Panc1 (cell line): ENCODE results near the gene FNDC10. TPM values are rescaled to one million over a fixed set of nuclear protein-coding genes. Genes with fewer than 3 reads are reported as not detected.

Experiments
- ATAC-seq: fragments of 200-7000 bp; cut with Tn5 transposase; 2 replicates; pipeline ENCODE4 v1.9.1; 2020; ENCODE audit warnings: mild to moderate bottlenecking, moderate library complexity
- BruUV-seq: library from RNA; stranded (reverse); fragments of 400-500 nt; replicated peaks from 2 replicates; lab custom pipeline; 2021; lab: Mats Ljungman, UMichigan
- CTCF ChIA-PET: fragments of 300-600 bp; sonication (Branson Sonifier 250); formaldehyde crosslinking; loops from one replicate; lab custom pipeline; 2022; ENCODE audit warnings: antibody characterized with exemption; lab: Charles Lee
- POLR2A ChIA-PET: fragments of 300-600 bp; sonication (Branson Sonifier 250); formaldehyde crosslinking; loops from one replicate; lab custom pipeline; 2022; ENCODE audit warnings: antibody characterized with exemption; lab: Charles Lee
- DNase-seq: peaks from one replicate; pipeline ENCODE4 v3.0.0-alpha.2; 2010; ENCODE audit warnings: low read depth, low spot score
- H3K27ac ChIP-seq: 2 replicates; pipeline ENCODE4 v1.5.1; 2011; ENCODE audit warnings: mild to moderate bottlenecking, low read length, inconsistent platforms
- H3K27me3 ChIP-seq: fragments of 200-500 bp; sonication (Bioruptor generic); 2 replicates; pipeline ENCODE4 v1.6.0; 2014; ENCODE audit warnings: low read length, inconsistent platforms; ENCODE audit not compliant: control insufficient read depth, insufficient read depth
- H3K36me3 ChIP-seq: fragments of 200-500 bp; sonication (Bioruptor generic); 2 replicates; pipeline ENCODE4 v1.5.1; 2014; ENCODE audit warnings: inconsistent platforms, mild to moderate bottlenecking, low read length, moderate library complexity; ENCODE audit not compliant: control insufficient read depth, insufficient read depth
- H3K4me1 ChIP-seq: 2 replicates; pipeline ENCODE4 v1.5.1; 2011; ENCODE audit warnings: inconsistent platforms, mild to moderate bottlenecking, low read length, moderate library complexity; ENCODE audit not compliant: control insufficient read depth, insufficient read depth
- H3K4me3 ChIP-seq, 2 experiments: 2 replicates each; pipeline ENCODE4 v1.5.1; 2011 to 2012; ENCODE audit warnings: low read depth in 2 of 2, low read length in 2 of 2, mild to moderate bottlenecking in 2 of 2, inconsistent platforms in 1 of 2, moderate library complexity in 1 of 2
- H3K9me3 ChIP-seq: fragments of 200-500 bp; sonication (Bioruptor generic); 2 replicates; pipeline ENCODE4 v1.5.1; 2014; ENCODE audit warnings: low read depth, mild to moderate bottlenecking, inconsistent platforms, low read length, moderate library complexity; ENCODE audit not compliant: control insufficient read depth, insufficient read depth
- POLR2AphosphoS5 ChIP-seq: IDR thresholded peaks from 2 replicates; pipeline ENCODE4 v1.6.1; 2012; ENCODE audit warnings: mild to moderate bottlenecking, low read depth, low read length, moderate library complexity
- SIN3A ChIP-seq: IDR thresholded peaks from 2 replicates; pipeline ENCODE4 v1.6.1; 2012; ENCODE audit warnings: low read depth, mild to moderate bottlenecking, low read length, moderate library complexity, borderline replicate concordance; ENCODE audit not compliant: insufficient read depth
- TCF7L2 ChIP-seq: IDR thresholded peaks from 2 replicates; pipeline ENCODE4 v1.6.1; 2011; ENCODE audit warnings: mild to moderate bottlenecking, low read depth, low read length, inconsistent platforms
- in situ Hi-C: cut with HindIII; loops from 2 replicates; pipeline ENCODE4 v1.10.0; 2016; ENCODE audit warnings: low sequenced_read_pairs, low pct_unique_long_range_greater_than_20kb
- intact Hi-C: fragments of 100-400 bp; cut with micrococcal nuclease; formaldehyde crosslinking; loops from one replicate; pipeline ENCODE4 v1.10.0; 2022; ENCODE audit not compliant: unreplicated experiment
- total RNA-seq: library from RNA; stranded (reverse); gene quantifications from one replicate; pipeline ENCODE4 v1.2.1, GENCODE V29; 2021; ENCODE audit not compliant: unreplicated experiment
- TF ChIP-seq, protein P1 (sequence below): fragments of 450-650 bp; IDR thresholded peaks from 2 replicates; pipeline ENCODE4 v1.5.1; 2017; ENCODE audit warnings: mild to moderate bottlenecking
- TF ChIP-seq, protein P2 (sequence below), 2 experiments: IDR thresholded peaks; 2 replicates each; pipeline ENCODE4 v1.6.1; 2011 to 2012; ENCODE audit warnings: low read depth in 2 of 2, control low read depth in 1 of 2, low read length in 1 of 2, mild to moderate bottlenecking in 1 of 2, moderate library complexity in 1 of 2; ENCODE audit not compliant: insufficient read depth in 1 of 2

The FNDC10 gene
- total RNA-seq, 1 experiment from 2014 or later = 16.2 TPM

DNA sequence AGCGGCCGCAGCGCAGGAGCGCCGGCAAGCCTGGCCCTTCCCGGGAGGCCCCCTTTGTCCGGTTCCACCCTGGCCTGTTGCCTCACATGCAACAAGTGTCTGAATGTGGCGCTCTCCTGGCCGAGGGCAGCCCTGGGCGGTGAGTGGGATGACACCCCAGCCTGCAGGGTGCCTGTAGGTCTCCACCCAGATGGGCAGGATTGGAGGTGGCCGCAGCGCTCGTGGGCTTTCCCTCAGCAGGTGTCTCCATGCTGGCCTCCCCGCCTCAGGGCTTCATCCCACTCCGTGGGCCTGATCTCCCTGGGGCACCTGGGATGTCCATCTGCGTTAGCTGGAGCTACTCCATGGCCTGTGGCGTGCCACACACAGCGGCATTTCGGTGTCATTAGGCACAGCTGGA lies 16.9 kb upstream of the FNDC10 start:
- Histone ChIP-seq H3K27ac (no peak overlapping the region), H3K9me3 (no peaks in the 10 kb centered on the region), H3K4me3 (peak overlapping the region; percentile 73 to 87), H3K4me1 (peaks cover 20% of the 10 kb centered on the region), H3K36me3 (no peaks in the 10 kb centered on the region), H3K27me3 (no peaks in the 10 kb centered on the region)
- CTCF ChIA-PET = no interaction called here
- in situ Hi-C loops = no loop called here
- POLR2A ChIA-PET = no interaction called here
- BruUV-seq = no TSS peak
- ATAC-seq (no peak), DNase-seq (no peak)
- intact Hi-C loops = no loop called here
- TF ChIP-seq SIN3A = no peak
- TF ChIP-seq, protein P1, sequence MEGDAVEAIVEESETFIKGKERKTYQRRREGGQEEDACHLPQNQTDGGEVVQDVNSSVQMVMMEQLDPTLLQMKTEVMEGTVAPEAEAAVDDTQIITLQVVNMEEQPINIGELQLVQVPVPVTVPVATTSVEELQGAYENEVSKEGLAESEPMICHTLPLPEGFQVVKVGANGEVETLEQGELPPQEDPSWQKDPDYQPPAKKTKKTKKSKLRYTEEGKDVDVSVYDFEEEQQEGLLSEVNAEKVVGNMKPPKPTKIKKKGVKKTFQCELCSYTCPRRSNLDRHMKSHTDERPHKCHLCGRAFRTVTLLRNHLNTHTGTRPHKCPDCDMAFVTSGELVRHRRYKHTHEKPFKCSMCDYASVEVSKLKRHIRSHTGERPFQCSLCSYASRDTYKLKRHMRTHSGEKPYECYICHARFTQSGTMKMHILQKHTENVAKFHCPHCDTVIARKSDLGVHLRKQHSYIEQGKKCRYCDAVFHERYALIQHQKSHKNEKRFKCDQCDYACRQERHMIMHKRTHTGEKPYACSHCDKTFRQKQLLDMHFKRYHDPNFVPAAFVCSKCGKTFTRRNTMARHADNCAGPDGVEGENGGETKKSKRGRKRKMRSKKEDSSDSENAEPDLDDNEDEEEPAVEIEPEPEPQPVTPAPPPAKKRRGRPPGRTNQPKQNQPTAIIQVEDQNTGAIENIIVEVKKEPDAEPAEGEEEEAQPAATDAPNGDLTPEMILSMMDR = no peak
- no peak for TF ChIP-seq POLR2AphosphoS5
- TF ChIP-seq TCF7L2 = no peak
- TF ChIP-seq, protein P2, sequence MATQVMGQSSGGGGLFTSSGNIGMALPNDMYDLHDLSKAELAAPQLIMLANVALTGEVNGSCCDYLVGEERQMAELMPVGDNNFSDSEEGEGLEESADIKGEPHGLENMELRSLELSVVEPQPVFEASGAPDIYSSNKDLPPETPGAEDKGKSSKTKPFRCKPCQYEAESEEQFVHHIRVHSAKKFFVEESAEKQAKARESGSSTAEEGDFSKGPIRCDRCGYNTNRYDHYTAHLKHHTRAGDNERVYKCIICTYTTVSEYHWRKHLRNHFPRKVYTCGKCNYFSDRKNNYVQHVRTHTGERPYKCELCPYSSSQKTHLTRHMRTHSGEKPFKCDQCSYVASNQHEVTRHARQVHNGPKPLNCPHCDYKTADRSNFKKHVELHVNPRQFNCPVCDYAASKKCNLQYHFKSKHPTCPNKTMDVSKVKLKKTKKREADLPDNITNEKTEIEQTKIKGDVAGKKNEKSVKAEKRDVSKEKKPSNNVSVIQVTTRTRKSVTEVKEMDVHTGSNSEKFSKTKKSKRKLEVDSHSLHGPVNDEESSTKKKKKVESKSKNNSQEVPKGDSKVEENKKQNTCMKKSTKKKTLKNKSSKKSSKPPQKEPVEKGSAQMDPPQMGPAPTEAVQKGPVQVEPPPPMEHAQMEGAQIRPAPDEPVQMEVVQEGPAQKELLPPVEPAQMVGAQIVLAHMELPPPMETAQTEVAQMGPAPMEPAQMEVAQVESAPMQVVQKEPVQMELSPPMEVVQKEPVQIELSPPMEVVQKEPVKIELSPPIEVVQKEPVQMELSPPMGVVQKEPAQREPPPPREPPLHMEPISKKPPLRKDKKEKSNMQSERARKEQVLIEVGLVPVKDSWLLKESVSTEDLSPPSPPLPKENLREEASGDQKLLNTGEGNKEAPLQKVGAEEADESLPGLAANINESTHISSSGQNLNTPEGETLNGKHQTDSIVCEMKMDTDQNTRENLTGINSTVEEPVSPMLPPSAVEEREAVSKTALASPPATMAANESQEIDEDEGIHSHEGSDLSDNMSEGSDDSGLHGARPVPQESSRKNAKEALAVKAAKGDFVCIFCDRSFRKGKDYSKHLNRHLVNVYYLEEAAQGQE (IDR thresholded peaks at IDR 0.05; ENCODE audit: insufficient read depth in 1 of 2, low read depth in 2 of 2, low read length in 1 of 2) = no peak

DNA sequence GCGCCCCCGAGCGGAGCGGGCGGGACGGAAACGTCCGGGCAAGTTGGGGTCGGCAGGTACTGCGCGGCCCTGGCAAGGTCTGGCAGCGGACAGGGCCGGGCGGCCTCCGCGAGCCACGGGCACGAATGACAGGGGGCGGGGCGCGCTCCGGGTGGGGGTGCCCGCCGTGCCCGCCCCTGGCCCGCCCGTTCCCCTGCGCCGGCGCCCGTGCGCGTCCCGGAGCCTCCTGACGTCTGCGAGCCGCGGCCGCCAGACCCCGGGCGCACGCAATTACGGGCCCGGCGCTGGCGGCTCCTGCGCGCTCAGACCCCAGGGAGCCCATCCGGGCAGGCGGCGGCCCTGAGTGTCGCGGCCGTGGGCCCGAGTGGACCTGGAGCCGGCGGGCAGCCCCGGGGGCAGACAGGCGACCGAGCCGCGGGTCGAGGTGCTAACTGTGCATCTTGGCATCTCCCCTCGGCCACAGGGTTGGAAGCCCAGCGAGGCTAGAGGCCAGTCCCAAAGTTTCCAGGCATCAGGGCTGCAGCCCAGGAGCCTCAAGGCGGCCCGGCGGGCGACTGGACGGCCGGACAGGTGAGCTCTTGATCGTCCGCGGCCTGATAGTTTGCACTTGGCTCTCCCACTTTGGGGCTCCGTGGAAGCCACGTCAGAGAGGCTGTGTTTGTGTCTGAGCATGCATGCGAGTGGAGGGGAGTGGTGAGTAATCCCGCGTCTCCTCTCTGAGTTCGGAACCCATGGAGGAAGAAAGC lies 16.3 kb upstream of the FNDC10 start:
- Histone ChIP-seq H3K9me3 (no peaks in the 10 kb centered on the region), H3K27ac (no peak overlapping the region), H3K36me3 (no peaks in the 10 kb centered on the region), H3K4me3 (peak overlapping the region; percentile 73 to 87), H3K27me3 (no peaks in the 10 kb centered on the region), H3K4me1 (peaks cover 20% of the 10 kb centered on the region)
- TF ChIP-seq SIN3A (no peak), TCF7L2 (no peak), POLR2AphosphoS5 (no peak)
- TF ChIP-seq, protein P2 (IDR thresholded peaks at IDR 0.05; ENCODE audit: insufficient read depth in 1 of 2, low read depth in 2 of 2, low read length in 1 of 2) = no peak
- TF ChIP-seq, protein P1 = no peak
- intact Hi-C loops = no loop called here
- DNase-seq (no peak), ATAC-seq (peak; percentile 42)
- ChIA-PET POLR2A (no interaction called here), CTCF (no interaction called here)
- no TSS peak for BruUV-seq
- in situ Hi-C loops = no loop called here
